ENCODE results near the gene CCNF.
"Not testable (repeated sequence)": the region's sequence is repeated elsewhere in the genome, so short reads cannot be mapped to it uniquely, and the experiment has no call there.

The CCNF gene

GRCh38 chr16:2429034-2429770 lies at the start of gene CCNF:
Gene CCNF (plus strand): TSS chr16:2429447. CDS start chr16:2429482, 35 bp downstream.
- peak; percentile 90 to 97 (median 96) for DNase-seq

GRCh38 chr16:2383501-2383900 lies 45.7 kb upstream of the CCNF start:
- no peak for DNase-seq

- no peak for DNase-seq
Observed at GRCh38 chr16:2384426-2384825, 44.8 kb upstream of the CCNF start.

GRCh38 chr16:2385190-2385836 lies 43.9 kb upstream of the CCNF start:
- DNase-seq = no peak

GRCh38 chr16:2385982-2386381 lies 43.3 kb upstream of the CCNF start:
- not testable (repeated sequence) for DNase-seq

GRCh38 chr16:2386990-2387389 lies 42.3 kb upstream of the CCNF start:
- no peak for DNase-seq

- DNase-seq = no peak
Observed at GRCh38 chr16:2388139-2388874, 40.9 kb upstream of the CCNF start.

GRCh38 chr16:2388875-2389433 lies 40.3 kb upstream of the CCNF start:
- no peak for DNase-seq

GRCh38 chr16:2392025-2392424 lies 37.2 kb upstream of the CCNF start:
- DNase-seq = no peak

GRCh38 chr16:2398520-2398919 lies 30.7 kb upstream of the CCNF start:
- no peak for DNase-seq

GRCh38 chr16:2404099-2404498 lies 25.1 kb upstream of the CCNF start:
- DNase-seq = no peak

GRCh38 chr16:2415085-2415484 lies 14.2 kb upstream of the CCNF start:
- no peak for DNase-seq

GRCh38 chr16:2420035-2420434 lies 9.2 kb upstream of the CCNF start:
- DNase-seq = no peak

- no peak for DNase-seq
Observed at GRCh38 chr16:2422123-2422867, 7.0 kb upstream of the CCNF start.

GRCh38 chr16:2424061-2425007 lies 4.9 kb upstream of the CCNF start:
- no peak for DNase-seq

GRCh38 chr16:2425008-2425518 lies 4.2 kb upstream of the CCNF start:
- no peak for DNase-seq

GRCh38 chr16:2425825-2426430 lies 3.3 kb upstream of the CCNF start:
- no peak for DNase-seq

GRCh38 chr16:2426941-2427361 lies 2.3 kb upstream of the CCNF start:
- no peak for DNase-seq

- DNase-seq = no peak
Observed at GRCh38 chr16:2427526-2427925, 1.7 kb upstream of the CCNF start.

GRCh38 chr16:2428051-2428783 lies 1.0 kb upstream of the CCNF start:
- DNase-seq = peak in 2 of 6 experiments; percentile 40 to 42

- no peak for DNase-seq
Observed at GRCh38 chr16:2428784-2429033, 538 bp upstream of the CCNF start.

Data from stimulated activated naive CD4-positive, alpha-beta T cell (primary cell).